H9 (cell line): ENCODE data around the gene UGT2A1. TPM values are rescaled to one million over a fixed set of nuclear protein-coding genes. Genes with fewer than 3 reads are reported as not detected.
A peak's percentile ranks its signal among the peaks of the same experiment; 100 is the strongest.

ENCODE experiments used
- DNase-seq: peaks from one replicate; pipeline ENCODE4 v3.0.0-alpha.2; 2017
- H2AFZ ChIP-seq: one replicate; pipeline ENCODE4 v1.6.1; 2013; ENCODE audit warnings: mild to moderate bottlenecking, low read length, control low read depth, moderate library complexity
- H2AK5ac ChIP-seq: 2 replicates; pipeline ENCODE4 v1.6.1; 2013; ENCODE audit warnings: low read length, control low read depth, mixed read lengths; ENCODE audit not compliant: insufficient read length
- H2BK120ac ChIP-seq: one replicate; pipeline ENCODE4 v1.6.1; 2013; ENCODE audit warnings: low read depth, mild to moderate bottlenecking, low read length, control low read depth, inconsistent platforms; ENCODE audit not compliant: poor library complexity, severe bottlenecking
- H2BK12ac ChIP-seq: 2 replicates; pipeline ENCODE4 v1.6.1; 2013; ENCODE audit warnings: low read length, control low read depth, mixed read lengths, low read depth; ENCODE audit not compliant: insufficient read length
- H2BK15ac ChIP-seq: 2 replicates; pipeline ENCODE4 v1.6.1; 2013; ENCODE audit warnings: low read depth, low read length, control low read depth
- H2BK20ac ChIP-seq: one replicate; pipeline ENCODE4 v1.6.1; 2013; ENCODE audit warnings: low read depth, mild to moderate bottlenecking, low read length, control low read depth, inconsistent platforms; ENCODE audit not compliant: poor library complexity, severe bottlenecking
- H2BK5ac ChIP-seq: 2 replicates; pipeline ENCODE4 v1.6.1; 2013; ENCODE audit warnings: low read length, control low read depth, mixed read lengths; ENCODE audit not compliant: insufficient read length
- H3K14ac ChIP-seq: 2 replicates; pipeline ENCODE4 v1.6.1; 2013; ENCODE audit warnings: low read length, control low read depth; ENCODE audit not compliant: insufficient read depth
- H3K18ac ChIP-seq: 2 replicates; pipeline ENCODE4 v1.6.1; 2013; ENCODE audit warnings: low read depth, mild to moderate bottlenecking, mixed read lengths, low read length, control low read depth; ENCODE audit not compliant: insufficient read length
- H3K23ac ChIP-seq: 2 replicates; pipeline ENCODE4 v1.6.1; 2013; ENCODE audit warnings: low read length, control low read depth, mixed read lengths, low read depth; ENCODE audit not compliant: insufficient read length
- H3K23me2 ChIP-seq: 2 replicates; pipeline ENCODE4 v1.6.1; 2013; ENCODE audit warnings: low read depth, mild to moderate bottlenecking, mixed read lengths, low read length, control low read depth; ENCODE audit not compliant: insufficient read length, poor library complexity, severe bottlenecking
- H3K27ac ChIP-seq: 2 replicates; pipeline ENCODE4 v1.5.1; 2013; ENCODE audit warnings: low read length, control low read depth, mixed read lengths, low read depth; ENCODE audit not compliant: insufficient read length
- H3K27me3 ChIP-seq: 2 replicates; pipeline ENCODE4 v1.6.1; 2013; ENCODE audit warnings: low read length, control low read depth, inconsistent platforms; ENCODE audit not compliant: insufficient read depth
- H3K4ac ChIP-seq: 2 replicates; pipeline ENCODE4 v1.6.1; 2013; ENCODE audit warnings: low read depth, mild to moderate bottlenecking, control low read depth, inconsistent platforms, low read length, moderate library complexity
- H3K4me1 ChIP-seq: 2 replicates; pipeline ENCODE4 v1.6.1; 2013; ENCODE audit warnings: low read length, control low read depth, inconsistent platforms; ENCODE audit not compliant: insufficient read depth
- H3K4me2 ChIP-seq: 2 replicates; pipeline ENCODE4 v1.6.1; 2013; ENCODE audit warnings: low read length, control low read depth, mixed read lengths; ENCODE audit not compliant: insufficient read length, insufficient read depth
- H3K56ac ChIP-seq: 2 replicates; pipeline ENCODE4 v1.6.1; 2013; ENCODE audit warnings: low read depth, mild to moderate bottlenecking, mixed read lengths, low read length, control low read depth; ENCODE audit not compliant: insufficient read length
- H3K79me1 ChIP-seq: 2 replicates; pipeline ENCODE4 v1.6.1; 2013; ENCODE audit warnings: low read depth, mild to moderate bottlenecking, moderate library complexity, low read length, control low read depth, inconsistent platforms; ENCODE audit not compliant: insufficient read depth, poor library complexity, severe bottlenecking
- H3K79me2 ChIP-seq: 2 replicates; pipeline ENCODE4 v1.6.1; 2013; ENCODE audit warnings: low read length, control low read depth, inconsistent platforms; ENCODE audit not compliant: insufficient read depth
- H3K9ac ChIP-seq: 2 replicates; pipeline ENCODE4 v1.6.1; 2013; ENCODE audit warnings: low read length, control low read depth, mixed read lengths; ENCODE audit not compliant: insufficient read length; ENCODE audit errors: extremely low read depth
- H3K9me3 ChIP-seq: one replicate; pipeline ENCODE4 v1.6.1; 2013; ENCODE audit warnings: low read depth, low read length, inconsistent platforms; ENCODE audit not compliant: control insufficient read depth
- H3T11ph ChIP-seq: one replicate; pipeline ENCODE4 v1.6.1; 2013; ENCODE audit warnings: mild to moderate bottlenecking, low read length, control low read depth, inconsistent platforms
- H4K20me1 ChIP-seq: one replicate; pipeline ENCODE4 v1.6.1; 2013; ENCODE audit not compliant: control insufficient read depth, insufficient read length, insufficient read depth
- H4K5ac ChIP-seq: 2 replicates; pipeline ENCODE4 v1.6.1; 2013; ENCODE audit warnings: low read depth, mild to moderate bottlenecking, mixed read lengths, low read length, control low read depth; ENCODE audit not compliant: insufficient read length
- H4K8ac ChIP-seq: replicated peaks from 2 replicates; pipeline ENCODE4 v1.6.1; 2013; ENCODE audit warnings: low read length, control low read depth, mixed read lengths, low read depth; ENCODE audit not compliant: insufficient read length
- H4K91ac ChIP-seq: 2 replicates; pipeline ENCODE4 v1.6.1; 2013; ENCODE audit warnings: low read depth, mild to moderate bottlenecking, moderate library complexity, mixed read lengths, low read length, control low read depth; ENCODE audit not compliant: insufficient read length
- H3K27ac Mint-ChIP-seq, 3 experiments: 2 replicates in 2 of 3; 3 replicates in 1 of 3; pipeline ENCODE4 v1.8.0; 2020 to 2021; ENCODE audit warnings: mixed read lengths in 3 of 3, mild to moderate bottlenecking in 1 of 3, moderate library complexity in 1 of 3
- H3K27me3 Mint-ChIP-seq: 2 replicates; pipeline ENCODE4 v1.8.0; 2021; ENCODE audit warnings: low read depth, mild to moderate bottlenecking, moderate library complexity, mixed read lengths
- H3K36me3 Mint-ChIP-seq, 3 experiments: 2 replicates in 2 of 3; 3 replicates in 1 of 3; pipeline ENCODE4 v1.8.0; 2020 to 2021; ENCODE audit warnings: low read depth in 3 of 3, mixed read lengths in 3 of 3; ENCODE audit not compliant: insufficient read depth in 1 of 3
- H3K4me1 Mint-ChIP-seq, 2 experiments: 2 replicates each; pipeline ENCODE4 v1.8.0; 2020; ENCODE audit warnings: mixed read lengths in 2 of 2
- H3K4me3 Mint-ChIP-seq, 2 experiments: 2 replicates in 1 of 2; 3 replicates in 1 of 2; pipeline ENCODE4 v1.8.0; 2020 to 2021; ENCODE audit warnings: mild to moderate bottlenecking in 2 of 2, mixed read lengths in 2 of 2, moderate library complexity in 1 of 2
- H3K9me3 Mint-ChIP-seq, 2 experiments: 2 replicates in 1 of 2; 3 replicates in 1 of 2; pipeline ENCODE4 v1.8.0; 2020; ENCODE audit warnings: mild to moderate bottlenecking in 2 of 2, mixed read lengths in 2 of 2, moderate library complexity in 1 of 2
- CTCF ChIP-seq: fragments of 200-600 bp; sonication (generic); conservative IDR thresholded peaks from 3 replicates; pipeline ENCODE4 v1.8.0; 2021; ENCODE audit warnings: antibody characterized with exemption, mild to moderate bottlenecking
- WGBS: extraction: QIAGEN DNeasy Blood & Tissue Kit; methylation state at CpG from one replicate; pipeline ENCODE4 v1.1.7; 2013; ENCODE audit warnings: missing lambda C conversion rate, low lambda C conversion rate, mixed read lengths; ENCODE audit not compliant: insufficient read length; ENCODE audit errors: extremely low coverage; 5-methylcytosine and 5-hydroxymethylcytosine counted together
- total RNA-seq: library from RNA; stranded (reverse); gene quantifications from 2 replicates; pipeline ENCODE4 v1.2.1, GENCODE V29; 2021

UGT2A1 gene
- total RNA-seq, 1 experiment from 2014 or later: not detected

- no peak overlapping the region for H3K23ac ChIP-seq
- no peak for DNase-seq
- Mint-ChIP-seq H3K27me3 (no peaks in the 10 kb centered on the region), H3K9me3 (peaks cover 4 to 10% of the 10 kb centered on the region in 2 experiments; a peak in 2 of 5 replicates), H3K4me3 (no peak overlapping the region), H3K27ac (no peak overlapping the region), H3K4me1 (no peaks in the 10 kb centered on the region), H3K36me3 (peaks cover 0 to 4% (median 0%) of the 10 kb centered on the region in 3 experiments; a peak in 2 of 7 replicates)
- no peaks in the 10 kb centered on the region for H4K20me1 ChIP-seq
- no peaks in the 10 kb centered on the region for H3K27me3 ChIP-seq
- H3K9ac ChIP-seq: no peak overlapping the region
- H2AFZ ChIP-seq: no peak overlapping the region
- H2BK5ac ChIP-seq: no peak overlapping the region
- H3K27ac ChIP-seq: no peak overlapping the region
- no peaks in the 10 kb centered on the region for H3K79me1 ChIP-seq
- no peak overlapping the region for H4K5ac ChIP-seq
- H4K91ac ChIP-seq: no peak overlapping the region
- no peak overlapping the region for H3K56ac ChIP-seq
- no peaks in the 10 kb centered on the region for H3K79me2 ChIP-seq
- no peak overlapping the region for H3K4me2 ChIP-seq
- H3K14ac ChIP-seq: no peak overlapping the region
- no peak overlapping the region for H3T11ph ChIP-seq
- H2BK20ac ChIP-seq: no peak overlapping the region
- H3K18ac ChIP-seq: no peak overlapping the region
- H3K9me3 ChIP-seq: no peaks in the 10 kb centered on the region
- H3K23me2 ChIP-seq: no peaks in the 10 kb centered on the region
- WGBS: no CpG with 5 or more reads among the region's 6 CpGs
- no peak overlapping the region for H3K4ac ChIP-seq
- H3K4me1 ChIP-seq: no peaks in the 10 kb centered on the region
- no peak overlapping the region for H2BK120ac ChIP-seq
- no peak overlapping the region for H4K8ac ChIP-seq
- no peak overlapping the region for H2BK12ac ChIP-seq
- H2AK5ac ChIP-seq: no peak overlapping the region
- no peak overlapping the region for H2BK15ac ChIP-seq
- TF ChIP-seq CTCF: peak; percentile 86
Observed at GRCh38 chr4:69617083-69617694, 35.9 kb downstream of the UGT2A1 start.
